Upper lobe of left lung (tissue), 6 donors: Measurements from ENCODE around the gene LYPD1. TPM values are rescaled to one million over a fixed set of nuclear protein-coding genes. Genes with fewer than 3 reads are reported as not detected.
"Not testable (repeated sequence)": the region's sequence is repeated elsewhere in the genome, so short reads cannot be mapped to it uniquely, and the experiment has no call there.

Experiments used
- ATAC-seq, 2 donors: fragments of 200-7000 bp; cut with Tn5 transposase; one replicate each; pipeline ENCODE4 v1.9.1; 2022; ENCODE audit warnings: mild to moderate bottlenecking in 2 of 2, moderate library complexity in 2 of 2; ENCODE audit not compliant: low FRiP score in 2 of 2
- DNase-seq, 2 donors: peaks; one replicate each; pipeline ENCODE4 v3.0.0-alpha.2; 2019 to 2020
- H3K27ac ChIP-seq, 4 donors: fragments of 200-600 bp; sonication (generic); one replicate each; pipeline ENCODE4 v1.5.1; 2016 to 2019
- H3K27me3 ChIP-seq, 4 donors: fragments of 200-600 bp; sonication (generic); one replicate each; pipeline ENCODE4 v1.5.1; 2017 to 2019
- H3K36me3 ChIP-seq, 4 donors: fragments of 200-600 bp; sonication (generic); one replicate each; pipeline ENCODE4 v1.5.1; 2016 to 2019
- H3K4me1 ChIP-seq, 4 donors: fragments of 200-600 bp; sonication (generic); one replicate each; pipeline ENCODE4 v1.5.1; 2018 to 2019
- H3K4me3 ChIP-seq, 4 donors: fragments of 200-600 bp; sonication (generic); one replicate each; pipeline ENCODE4 v1.5.1; 2017 to 2019; ENCODE audit warnings: mild to moderate bottlenecking in 2 of 4, moderate library complexity in 1 of 4
- H3K9me3 ChIP-seq, 4 donors: fragments of 200-600 bp; sonication (generic); one replicate each; pipeline ENCODE4 v1.5.1; 2018 to 2019
- CTCF ChIP-seq, 6 experiments: fragments of 450-650 bp in 4 of 6; fragments of 200-600 bp in 2 of 6; sonication (generic) in 2 of 6; IDR thresholded peaks; one replicate each; pipeline ENCODE4 v1.5.1; 2016 to 2019; ENCODE audit warnings: antibody characterized with exemption in 6 of 6
- EP300 ChIP-seq, 4 donors: sonication (generic); formaldehyde crosslinking; IDR thresholded peaks; one replicate each; pipeline ENCODE4 v1.5.1; 2017; ENCODE audit warnings: antibody characterized with exemption in 4 of 4, control low read depth in 2 of 4
- POLR2A ChIP-seq, 4 donors: fragments of 450-650 bp; IDR thresholded peaks; one replicate each; pipeline ENCODE4 v1.5.1; 2016 to 2017; ENCODE audit warnings: antibody characterized with exemption in 4 of 4, mild to moderate bottlenecking in 2 of 4
- POLR2AphosphoS5 ChIP-seq, 2 donors: sonication (generic); formaldehyde crosslinking; IDR thresholded peaks; one replicate each; pipeline ENCODE4 v1.5.1; 2017; ENCODE audit warnings: antibody characterized with exemption in 2 of 2
- whole genome bisulfite sequencing, 2 donors: methylation state at CpG; one replicate each; pipeline ENCODE4 v1.1.5; 2017 to 2018; 5-methylcytosine and 5-hydroxymethylcytosine counted together
- total RNA-seq, 6 donors: library from RNA; depleted of rRNA in 4 of 6; stranded (reverse); fragments of >200 nt in 4 of 6; gene quantifications; one replicate each; pipeline versions ENCODE4 v1.1.0 to v1.2.1, GENCODE V29; 2016 to 2021
- donor health status: DM: no; HTN: no; CAD: no; lungs with moderate emphysema.
- donor health status: DM: no; HTN: yes; CAD: no; lungs with severe emphysema.

LYPD1 gene
- total RNA-seq, 6 donors from 2014 or later, result 0.89 to 1.4 (median 1.1) TPM

- WGBS, 2 donors, result 78 to 82% methylated on average over 4 of the region's 4 CpGs
- Histone ChIP-seq H3K4me3 (no peak overlapping the region), H3K27me3 (no peaks in the 10 kb centered on the region), H3K36me3 (no peaks in the 10 kb centered on the region), H3K4me1 (no peaks in the 10 kb centered on the region), H3K9me3 (no peaks in the 10 kb centered on the region), H3K27ac (no peak overlapping the region)
- TF ChIP-seq POLR2A (IDR thresholded peaks at IDR 0.05) (no peak), EP300 (IDR thresholded peaks at IDR 0.05) (no peak), CTCF (IDR thresholded peaks at IDR 0.05) (no peak), POLR2AphosphoS5 (IDR thresholded peaks at IDR 0.05) (no peak)
- DNase-seq, result no peak
- ATAC-seq, result no peak
Measured at GRCh38 chr2:132703396-132703795, 33.4 kb upstream of the LYPD1 start.

GRCh38 chr2:132701810-132702209 lies 31.8 kb upstream of the LYPD1 start:
- WGBS, 2 donors, result 86 to 90% methylated on average over 2 of the region's 2 CpGs
- no peaks in the 10 kb centered on the region for H3K4me1 ChIP-seq

GRCh38 chr2:132699802-132700201 lies 29.8 kb upstream of the LYPD1 start:
- DNase-seq, H3K27me3 ChIP-seq, ATAC-seq, H3K4me1 ChIP-seq, H3K36me3 ChIP-seq, H3K9me3 ChIP-seq, H3K4me3 ChIP-seq, H3K27ac ChIP-seq: not testable (repeated sequence)
- WGBS, 2 donors, result 96 to 100% methylated on average over 2 of the region's 2 CpGs

More at GRCh38 chr2:132701810-132702209, 31.8 kb upstream of the LYPD1 start:
- TF ChIP-seq EP300 (IDR thresholded peaks at IDR 0.05) (no peak), POLR2AphosphoS5 (IDR thresholded peaks at IDR 0.05) (no peak), POLR2A (IDR thresholded peaks at IDR 0.05) (no peak), CTCF (IDR thresholded peaks at IDR 0.05) (no peak)
- Histone ChIP-seq H3K36me3 (no peaks in the 10 kb centered on the region), H3K4me3 (no peak overlapping the region), H3K9me3 (no peaks in the 10 kb centered on the region), H3K27ac (no peak overlapping the region), H3K27me3 (no peaks in the 10 kb centered on the region)
- ATAC-seq (no peak), DNase-seq (no peak)

- not testable (repeated sequence) for ATAC-seq, H3K27me3 ChIP-seq, H3K9me3 ChIP-seq, H3K27ac ChIP-seq, H3K4me1 ChIP-seq, H3K36me3 ChIP-seq, DNase-seq, H3K4me3 ChIP-seq
- WGBS, 2 donors, result 83 to 89% methylated on average over 3 of the region's 3 CpGs
Measured at GRCh38 chr2:132698347-132698746, 28.3 kb upstream of the LYPD1 start.

GRCh38 chr2:132697556-132698205 lies 27.7 kb upstream of the LYPD1 start:
- TF ChIP-seq POLR2AphosphoS5 (IDR thresholded peaks at IDR 0.05), result no peak
- no peak for TF ChIP-seq POLR2A (IDR thresholded peaks at IDR 0.05)
- TF ChIP-seq CTCF (IDR thresholded peaks at IDR 0.05), result no peak
- no peak for TF ChIP-seq EP300 (IDR thresholded peaks at IDR 0.05)
- H3K36me3 ChIP-seq, result no peaks in the 10 kb centered on the region
- no peak overlapping the region for H3K4me3 ChIP-seq
- no peaks in the 10 kb centered on the region for H3K4me1 ChIP-seq
- no peak overlapping the region for H3K27ac ChIP-seq
- ATAC-seq (no peak), DNase-seq (no peak)
- H3K9me3 ChIP-seq, result no peaks in the 10 kb centered on the region
- no peaks in the 10 kb centered on the region for H3K27me3 ChIP-seq
- 75 to 77% methylated on average over 4 of the region's 4 CpGs for WGBS, 2 donors

GRCh38 chr2:132692816-132693215 lies 22.8 kb upstream of the LYPD1 start:
- TF ChIP-seq CTCF (IDR thresholded peaks at IDR 0.05) (no peak), POLR2A (IDR thresholded peaks at IDR 0.05) (no peak), EP300 (IDR thresholded peaks at IDR 0.05) (no peak), POLR2AphosphoS5 (IDR thresholded peaks at IDR 0.05) (no peak)
- Histone ChIP-seq H3K4me3 (no peak overlapping the region), H3K36me3 (no peaks in the 10 kb centered on the region), H3K9me3 (no peaks in the 10 kb centered on the region), H3K27ac (no peak overlapping the region), H3K27me3 (no peaks in the 10 kb centered on the region), H3K4me1 (no peaks in the 10 kb centered on the region)
- ATAC-seq (no peak), DNase-seq (no peak)
- 84 to 85% methylated on average over 1 of the region's 1 CpG for WGBS, 2 donors
